T-helper 2 cell treated with Interferon-gamma antibody and Interleukin-4, amounts not matched to agents 100 ng/mL and 5 ng/mL, for 36 hours (primary cell): ENCODE measurements around the gene MTHFD1L. TPM values are rescaled to one million over a fixed set of nuclear protein-coding genes. Genes with fewer than 3 reads are reported as not detected.

ENCODE experiments used
- intact Hi-C: fragments of 100-400 bp; cut with micrococcal nuclease; formaldehyde crosslinking; loops from one replicate; pipeline ENCODE4 v1.15.1; 2023
- total RNA-seq: library from RNA; stranded (reverse); gene quantifications from 2 replicates; pipeline ENCODE4 v1.2.3, GENCODE V29; 2022

Gene MTHFD1L
- total RNA-seq, 1 donor from 2014 or later: 41.5 TPM

DNA sequence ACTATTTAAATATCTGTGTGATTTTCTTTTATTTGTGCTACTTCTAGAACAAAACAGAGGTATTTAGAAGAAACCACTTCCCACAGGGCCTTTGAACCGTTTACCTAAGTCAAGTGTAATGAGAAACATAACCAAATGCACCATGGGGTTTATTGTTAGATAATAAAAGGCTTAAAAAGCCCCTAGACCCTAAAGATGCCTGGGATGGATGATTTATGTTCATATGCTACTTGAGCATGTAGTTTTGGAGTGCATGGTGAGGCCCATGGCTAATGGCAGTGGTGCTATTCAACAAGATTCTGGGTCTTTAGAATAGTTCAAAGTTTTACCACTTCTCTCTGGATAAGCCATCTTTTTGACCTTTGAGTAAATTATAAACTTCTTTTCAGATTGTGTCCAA, 65.9 kb downstream of the MTHFD1L start:
- intact Hi-C loops: no loop called here

GRCh38 chr6:150932996-150933395, 67.5 kb downstream of the MTHFD1L start:
- intact Hi-C loops: no loop called here

DNA sequence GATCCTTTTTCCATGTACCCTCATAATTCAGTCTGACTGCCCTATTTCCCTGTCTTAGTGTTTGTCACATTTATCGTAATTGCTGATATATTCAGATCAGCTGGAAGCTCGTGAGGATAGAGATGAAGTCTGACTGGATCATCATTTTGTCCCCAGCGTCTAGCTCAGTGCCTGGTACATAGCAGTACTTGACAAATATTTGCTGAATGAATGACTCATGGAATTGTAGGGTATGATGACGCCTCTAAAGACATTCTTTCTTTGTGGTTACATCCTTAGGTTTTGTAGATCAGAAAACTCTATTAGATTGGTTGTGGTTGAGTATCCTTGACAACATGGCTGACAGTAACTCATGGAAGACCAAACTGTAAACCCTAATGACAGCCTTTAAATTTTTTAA, 68.9 kb downstream of the MTHFD1L start:
- intact Hi-C loops: no loop called here

DNA sequence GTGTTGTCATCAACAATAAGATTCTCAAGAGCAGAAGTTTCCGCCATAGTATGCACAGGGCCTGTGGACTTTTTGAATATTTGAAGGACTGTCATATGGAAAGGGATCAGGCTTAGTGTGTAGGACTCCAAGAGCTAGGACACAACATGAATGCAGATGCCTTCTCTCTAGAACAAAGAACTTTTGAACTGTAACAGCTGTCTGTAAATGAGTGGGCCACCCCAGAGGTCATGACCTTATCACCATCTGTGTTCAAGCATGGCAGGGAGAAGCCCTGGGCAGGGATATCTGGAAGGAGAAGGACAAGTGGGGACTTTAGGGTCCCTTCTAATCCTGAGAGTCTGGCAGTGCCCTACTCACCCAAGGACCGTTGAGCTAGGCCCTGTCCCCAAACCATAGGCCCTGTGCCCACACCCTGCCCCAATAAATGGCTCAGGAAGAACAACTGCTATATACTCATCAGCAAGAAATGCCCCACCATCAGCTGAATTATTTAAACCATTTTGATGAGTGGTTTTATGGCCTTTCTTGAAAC, 70.6 kb downstream of the MTHFD1L start:
- intact Hi-C loops: no loop called here

DNA sequence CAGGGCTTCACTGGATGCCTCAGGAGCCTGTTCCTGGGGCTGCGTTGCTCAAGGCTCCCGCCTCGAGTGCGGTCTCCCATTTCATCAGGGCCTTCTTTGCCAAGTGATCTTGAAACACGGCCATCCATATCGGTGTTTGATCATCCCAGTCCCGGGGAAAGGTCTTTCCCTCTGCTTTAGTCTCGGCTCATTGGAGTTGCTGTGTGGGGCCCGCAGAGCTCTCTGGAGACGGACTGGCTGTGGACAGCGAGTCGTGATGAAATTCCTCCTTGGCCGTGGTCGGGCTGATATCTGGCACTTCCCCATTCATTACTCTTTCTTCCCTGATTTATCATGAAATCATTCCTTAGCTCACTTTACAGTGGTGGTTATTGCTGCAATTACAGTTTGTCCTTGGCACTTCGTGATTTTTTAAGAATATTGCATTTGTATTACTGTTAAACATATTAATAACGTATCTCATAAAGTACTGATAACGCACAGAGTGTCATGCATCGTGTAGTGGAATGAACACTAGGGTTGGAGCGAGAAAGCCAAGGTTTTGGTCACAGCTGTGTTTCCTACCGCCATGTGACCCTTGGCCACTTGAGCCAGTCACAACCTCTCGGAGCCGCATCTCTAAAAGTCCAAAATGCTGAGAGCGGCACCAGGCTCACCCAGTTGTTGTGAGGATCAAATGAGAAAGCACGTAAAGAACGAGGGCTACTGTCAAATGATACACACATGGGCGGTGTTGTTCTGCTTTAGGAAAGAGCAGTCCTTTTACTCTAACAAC, 71.8 kb downstream of the MTHFD1L start:
- intact Hi-C loops: no loop called here

DNA sequence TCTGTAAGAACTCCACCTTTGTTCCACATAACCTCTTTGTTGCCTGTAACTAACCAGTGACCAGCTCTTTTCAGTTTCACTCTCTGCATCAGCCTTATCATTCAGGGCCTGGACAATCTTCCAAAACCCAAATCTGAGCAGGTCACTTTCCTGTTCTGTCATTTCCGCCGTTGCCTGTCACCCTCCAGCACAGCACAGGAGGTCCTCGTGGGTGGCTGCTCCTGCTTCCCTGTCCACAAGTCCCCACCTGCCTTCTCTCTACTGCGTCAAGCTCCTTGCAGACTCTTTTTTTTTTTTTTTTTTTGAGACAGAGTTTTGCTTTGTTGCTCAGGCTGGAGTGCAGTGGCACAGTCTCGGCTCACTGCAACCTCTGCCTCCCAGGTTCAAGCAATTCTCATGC, 73.9 kb downstream of the MTHFD1L start:
- intact Hi-C loops: no loop called here

DNA sequence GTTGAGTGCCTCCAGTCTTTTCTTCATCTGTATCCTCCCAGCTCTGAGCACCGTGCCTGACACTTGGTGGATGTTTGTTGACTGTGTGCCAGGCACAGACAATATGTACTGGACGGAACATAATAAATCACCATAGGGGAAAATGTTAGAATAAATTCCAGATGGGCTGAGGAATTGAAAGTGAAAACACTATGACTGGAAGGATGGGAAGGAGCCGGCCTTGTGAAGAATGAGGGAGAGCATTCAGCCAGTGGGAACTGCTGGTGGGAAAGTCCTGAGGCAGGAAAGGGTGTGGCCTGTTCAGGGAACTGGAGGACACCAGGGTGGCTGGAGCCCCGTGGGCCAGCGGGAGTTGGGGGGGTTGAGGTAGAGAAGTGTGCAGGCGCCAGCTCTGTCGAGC, 75.4 kb downstream of the MTHFD1L start:
- intact Hi-C loops: no loop called here

GRCh38 chr6:150949526-150949925, 84.0 kb downstream of the MTHFD1L start:
- intact Hi-C loops: no loop called here

GRCh38 chr6:150953851-150954250, 88.3 kb downstream of the MTHFD1L start:
- intact Hi-C loops: no loop called here

- intact Hi-C loops: no loop called here
Measured at GRCh38 chr6:150959166-150959565, 93.7 kb downstream of the MTHFD1L start.

DNA sequence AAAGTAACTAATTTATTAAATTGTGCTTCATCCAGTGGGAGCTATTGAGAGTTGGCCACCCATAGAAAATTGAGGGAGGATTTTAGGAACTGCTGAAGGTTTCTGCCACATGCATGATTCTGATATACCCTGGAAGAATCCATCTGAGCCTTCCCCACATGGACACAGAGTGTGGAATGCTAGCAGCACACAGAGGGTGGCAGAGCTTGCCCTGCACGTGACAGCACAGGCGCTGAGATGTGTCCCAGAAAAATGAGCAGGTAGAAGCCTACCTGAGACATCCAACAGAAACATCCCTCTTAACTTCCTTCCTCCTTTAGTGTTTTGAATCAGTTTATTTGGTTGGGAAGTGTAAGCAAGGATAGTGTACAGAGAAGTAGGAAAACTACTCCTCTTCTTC, 96.9 kb downstream of the MTHFD1L start:
- intact Hi-C loops: no loop called here

- intact Hi-C loops: no loop called here
Measured at GRCh38 chr6:150964765-150965164, 99.3 kb downstream of the MTHFD1L start.

GRCh38 chr6:150966786-150967185, 101.3 kb downstream of the MTHFD1L start:
- intact Hi-C loops: no loop called here

- intact Hi-C loops: no loop called here
Measured at GRCh38 chr6:150967381-150967780, 101.9 kb downstream of the MTHFD1L start.

DNA sequence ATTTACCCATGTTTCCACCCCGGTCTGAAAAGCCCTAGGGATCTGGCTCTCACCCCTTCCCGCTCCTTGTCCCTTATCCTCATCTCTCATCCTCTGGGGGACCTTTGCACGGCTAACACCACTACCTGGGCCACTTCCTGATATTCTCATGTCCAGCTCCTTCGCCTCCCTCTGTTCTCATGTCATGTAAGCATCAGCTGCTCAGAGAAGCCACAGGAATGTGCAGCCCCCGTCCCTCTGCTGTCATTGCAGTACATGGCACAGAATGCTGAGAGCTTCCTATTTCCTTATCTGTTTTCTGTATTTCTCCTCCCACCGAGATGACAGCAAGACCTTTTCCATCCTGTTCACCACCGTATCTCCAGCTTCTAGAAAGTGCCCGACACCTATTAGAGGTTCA, 102.4 kb downstream of the MTHFD1L start:
- intact Hi-C loops: no loop called here

- intact Hi-C loops: no loop called here
Measured at GRCh38 chr6:150969901-150970300, 104.4 kb downstream of the MTHFD1L start.

DNA sequence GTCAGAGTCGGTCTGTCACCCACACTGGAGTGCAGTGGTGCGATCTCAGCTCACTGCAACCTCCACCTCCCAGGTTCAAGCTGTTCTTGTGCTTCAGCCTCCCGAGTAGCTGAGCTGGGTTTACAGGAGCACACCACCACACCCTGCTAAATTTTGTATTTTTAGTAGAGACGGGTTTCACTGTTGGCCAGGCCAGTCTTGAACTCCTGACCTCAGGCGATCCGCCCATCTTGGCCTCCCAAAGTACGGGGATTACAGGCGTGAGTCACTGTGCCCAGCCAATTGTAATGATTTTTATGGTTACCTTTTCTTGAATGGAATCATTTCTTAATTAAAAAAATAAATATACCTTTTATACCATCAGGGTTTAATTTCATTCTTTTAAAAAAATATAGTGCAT, 105.7 kb downstream of the MTHFD1L start:
- intact Hi-C loops: no loop called here

DNA sequence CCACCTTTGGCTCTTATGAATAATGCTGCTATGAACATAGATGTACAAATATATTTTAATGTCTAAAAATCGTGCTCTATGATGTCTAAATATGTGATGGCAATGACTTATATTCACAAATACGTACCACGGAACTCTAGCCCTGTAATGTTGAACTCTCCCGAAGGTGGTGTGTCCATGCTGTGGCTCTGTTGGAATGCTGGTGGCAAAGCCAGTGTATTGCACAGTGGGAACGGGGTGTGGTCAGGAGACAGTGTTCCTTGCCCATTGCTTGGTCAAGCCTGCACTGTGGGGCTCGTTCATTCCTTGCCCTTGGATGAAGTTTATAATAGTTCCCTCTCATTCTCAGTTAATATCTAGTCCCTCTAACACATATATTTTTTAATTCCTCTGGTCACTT, 109.6 kb downstream of the MTHFD1L start:
- intact Hi-C loops: no loop called here

DNA sequence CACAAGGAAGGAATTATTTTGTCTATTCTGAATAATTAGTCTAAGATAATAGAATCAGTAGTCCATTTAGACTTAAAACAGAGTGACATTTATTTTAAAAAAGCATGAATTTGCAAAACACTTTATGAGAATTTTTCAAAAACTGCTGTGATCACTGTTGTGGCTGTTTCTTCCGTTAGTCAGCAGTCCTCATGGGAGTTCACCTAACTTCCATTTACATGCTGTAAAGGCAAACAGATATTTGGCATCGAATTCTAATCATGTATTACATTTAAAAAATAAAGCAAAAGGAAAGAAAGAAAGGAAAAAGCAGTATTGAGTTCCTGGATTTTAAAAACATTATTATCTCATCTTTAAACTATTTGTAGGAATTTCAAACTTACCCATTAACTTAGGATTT, 111.8 kb downstream of the MTHFD1L start:
- intact Hi-C loops: no loop called here

DNA sequence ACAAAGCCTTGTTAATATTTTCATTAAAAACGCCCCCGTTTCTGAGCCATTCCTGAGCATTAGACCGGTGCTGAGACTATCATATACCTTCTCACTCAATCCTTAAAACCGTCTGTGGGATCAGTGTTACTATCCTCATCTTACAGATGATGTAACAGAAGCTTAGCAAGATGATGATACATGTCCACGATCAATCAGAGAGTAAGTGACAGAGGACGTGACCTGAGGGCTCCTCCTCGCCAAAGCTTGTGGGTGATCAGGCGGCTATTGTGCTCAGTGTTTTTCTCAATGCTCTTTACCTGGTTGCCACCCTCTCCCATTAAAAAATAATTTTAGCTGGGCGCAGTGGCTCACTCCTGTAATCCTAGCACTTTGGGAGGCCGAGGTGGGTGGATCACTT, 113.1 kb downstream of the MTHFD1L start:
- intact Hi-C loops: no loop called here

DNA sequence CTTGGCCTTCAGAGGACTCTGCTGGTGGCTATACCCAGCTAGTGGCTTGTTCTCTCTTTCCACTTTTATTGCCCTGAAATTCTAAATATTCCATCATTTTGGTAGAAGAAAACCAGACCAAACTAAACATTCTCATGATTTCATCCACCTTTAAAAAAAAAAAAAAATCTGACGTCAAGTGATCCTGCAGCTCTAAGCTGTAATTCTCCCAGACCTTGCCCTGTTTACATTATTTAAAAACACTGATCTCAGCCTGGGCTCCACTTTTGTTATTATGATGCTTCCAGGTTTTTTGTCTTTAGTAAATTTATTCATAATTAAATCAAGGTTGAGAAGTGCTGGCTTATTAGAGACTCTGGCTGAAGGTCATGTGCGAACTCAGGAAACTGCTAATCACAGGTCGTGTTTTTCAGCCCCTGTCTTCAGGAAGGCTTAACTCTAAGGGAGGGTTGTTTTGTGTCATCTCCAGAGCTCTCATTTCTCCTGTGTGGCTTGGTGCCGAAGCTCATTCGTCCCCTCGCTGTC, 114.4 kb downstream of the MTHFD1L start:
- intact Hi-C loops: no loop called here

GRCh38 chr6:150981095-150981494, 115.6 kb downstream of the MTHFD1L start:
- intact Hi-C loops: no loop called here

- intact Hi-C loops: no loop called here
Measured at GRCh38 chr6:150981669-150982068, 116.2 kb downstream of the MTHFD1L start.
